IMR-90 (cell line): ENCODE data around the gene NDUFV3. TPM values are rescaled to one million over a fixed set of nuclear protein-coding genes. Genes with fewer than 3 reads are reported as not detected.

Experiments used
- ATAC-seq: fragments of 200-7000 bp; cut with Tn5 transposase; 2 replicates; pipeline ENCODE4 v1.9.1; 2020; ENCODE audit warnings: low read depth, mild to moderate bottlenecking, moderate library complexity
- BruUV-seq: library from RNA; stranded (reverse); fragments of 400-500 nt; replicated peaks from 2 replicates; lab custom pipeline; 2021; lab: Mats Ljungman, UMichigan
- CTCF ChIA-PET: fragments of 300-600 bp; formaldehyde crosslinking; extraction: SDS; loops from one replicate; lab custom pipeline; 2021; ENCODE audit warnings: antibody characterized with exemption; lab: Yijun Ruan, JAX
- POLR2A ChIA-PET: fragments of 300-600 bp; sonication (Branson Sonifier 250); formaldehyde crosslinking; loops from one replicate; lab custom pipeline; 2022; ENCODE audit warnings: antibody characterized with exemption; ENCODE audit not compliant: unreplicated experiment; lab: Charles Lee
- DNase-seq: peaks from one replicate; pipeline ENCODE4 v3.0.0; 2013
- H2AFZ ChIP-seq: replicated peaks from 2 replicates; pipeline ENCODE3; 2013; ENCODE audit warnings: low read length, mild to moderate bottlenecking; ENCODE audit not compliant: poor library complexity
- H2AK5ac ChIP-seq: 2 replicates; pipeline ENCODE4 v1.6.1; 2013; ENCODE audit warnings: low read depth, low read length, inconsistent platforms
- H2AK9ac ChIP-seq: replicated peaks from 2 replicates; pipeline ENCODE3; 2013; ENCODE audit warnings: mild to moderate bottlenecking, low read depth, low read length, moderate library complexity; ENCODE audit not compliant: poor library complexity
- H2BK120ac ChIP-seq: 2 replicates; pipeline ENCODE4 v1.6.1; 2013; ENCODE audit warnings: low read depth, low read length, inconsistent platforms
- H2BK15ac ChIP-seq: 3 replicates; pipeline ENCODE4 v1.6.1; 2013; ENCODE audit warnings: low read depth, low read length, inconsistent platforms
- H2BK20ac ChIP-seq: 2 replicates; pipeline ENCODE4 v1.6.1; 2013; ENCODE audit warnings: low read depth, mild to moderate bottlenecking, inconsistent platforms, low read length, moderate library complexity
- H2BK5ac ChIP-seq: 2 replicates; pipeline ENCODE4 v1.6.1; 2013; ENCODE audit warnings: mild to moderate bottlenecking, low read depth, low read length, inconsistent platforms; ENCODE audit not compliant: poor library complexity, severe bottlenecking
- H3K14ac ChIP-seq: replicated peaks from 2 replicates; pipeline ENCODE4 v1.6.1; 2013; ENCODE audit warnings: low read depth, low read length, inconsistent platforms
- H3K18ac ChIP-seq: 2 replicates; pipeline ENCODE4 v1.6.1; 2013; ENCODE audit warnings: low read depth, low read length, control low read depth
- H3K23ac ChIP-seq: 2 replicates; pipeline ENCODE4 v1.6.1; 2013; ENCODE audit warnings: low read depth, low read length, inconsistent platforms
- H3K27ac ChIP-seq: 2 replicates; pipeline ENCODE4 v1.5.1; 2013; ENCODE audit warnings: mild to moderate bottlenecking, control low read depth, low read length; ENCODE audit not compliant: insufficient read depth
- H3K27me3 ChIP-seq: 2 replicates; pipeline ENCODE4 v1.6.1; 2013; ENCODE audit warnings: low read length; ENCODE audit not compliant: control insufficient read depth, insufficient read depth
- H3K36me3 ChIP-seq: 2 replicates; pipeline ENCODE4 v1.6.1; 2013; ENCODE audit warnings: low read length, mixed read lengths; ENCODE audit not compliant: control insufficient read depth, insufficient read depth
- H3K4ac ChIP-seq: 2 replicates; pipeline ENCODE4 v1.6.1; 2013; ENCODE audit warnings: low read depth, low read length, inconsistent platforms
- H3K4me1 ChIP-seq: 2 replicates; pipeline ENCODE4 v1.6.1; 2013; ENCODE audit warnings: low read length, mixed read lengths; ENCODE audit not compliant: control insufficient read depth, insufficient read depth
- H3K4me2 ChIP-seq: 2 replicates; pipeline ENCODE4 v1.6.1; 2013; ENCODE audit warnings: low read depth, mild to moderate bottlenecking, control low read depth, low read length, moderate library complexity
- H3K4me3 ChIP-seq: 2 replicates; pipeline ENCODE4 v1.5.1; 2013; ENCODE audit warnings: low read depth, mild to moderate bottlenecking, control low read depth, low read length, moderate library complexity; ENCODE audit not compliant: insufficient read depth
- H3K56ac ChIP-seq: 2 replicates; pipeline ENCODE4 v1.6.1; 2013; ENCODE audit warnings: low read length, inconsistent platforms; ENCODE audit not compliant: insufficient read depth; ENCODE audit errors: extremely low read depth
- H3K79me1 ChIP-seq, 2 experiments: 2 replicates each; pipeline ENCODE4 v1.6.1; 2013; ENCODE audit warnings: low read length in 2 of 2, inconsistent platforms in 1 of 2, low read depth in 1 of 2
- H3K9ac ChIP-seq: 2 replicates; pipeline ENCODE4 v1.6.1; 2013; ENCODE audit warnings: low read depth, low read length, control low read depth
- H3K9me1 ChIP-seq: 2 replicates; pipeline ENCODE4 v1.6.1; 2013; ENCODE audit warnings: low read length, inconsistent platforms; ENCODE audit not compliant: insufficient read depth
- H3K9me3 ChIP-seq: 2 replicates; pipeline ENCODE4 v1.6.1; 2013; ENCODE audit warnings: low read length; ENCODE audit not compliant: control insufficient read depth, insufficient read depth
- H4K20me1 ChIP-seq: 2 replicates; pipeline ENCODE4 v1.6.1; 2013; ENCODE audit warnings: low read length, inconsistent platforms; ENCODE audit not compliant: insufficient read depth
- H4K5ac ChIP-seq: 2 replicates; pipeline ENCODE4 v1.6.1; 2013; ENCODE audit warnings: mild to moderate bottlenecking, low read depth, low read length, control low read depth
- H4K8ac ChIP-seq, 2 experiments: 2 replicates each; pipeline ENCODE4 v1.6.1; 2013; ENCODE audit warnings: low read depth in 2 of 2, low read length in 2 of 2, control low read depth in 1 of 2, inconsistent platforms in 1 of 2
- H4K91ac ChIP-seq: 2 replicates; pipeline ENCODE4 v1.6.1; 2013; ENCODE audit warnings: low read depth, low read length, inconsistent platforms; ENCODE audit not compliant: insufficient read depth
- BHLHE40 ChIP-seq: fragments of 150-350 bp; IDR thresholded peaks from 2 replicates; pipeline ENCODE4 v1.6.1; 2016; ENCODE audit warnings: mild to moderate bottlenecking, low read depth, low read length
- CTCF ChIP-seq: conservative IDR thresholded peaks from 2 replicates; pipeline ENCODE4 v1.5.1; 2012; ENCODE audit warnings: mild to moderate bottlenecking, low read depth, low read length, improper control_type of control experiment
- MAFK ChIP-seq: IDR thresholded peaks from 2 replicates; pipeline ENCODE4 v1.6.1; 2012; ENCODE audit warnings: low read depth, low read length, improper control_type of control experiment
- MAZ ChIP-seq: IDR thresholded peaks from 2 replicates; pipeline ENCODE4 v1.6.1; 2012; ENCODE audit warnings: low read depth, mild to moderate bottlenecking, low read length, improper control_type of control experiment, moderate library complexity, borderline replicate concordance
- MXI1 ChIP-seq: IDR thresholded peaks from 2 replicates; pipeline ENCODE4 v1.6.1; 2012; ENCODE audit warnings: low read depth, mild to moderate bottlenecking, low read length, moderate library complexity, borderline replicate concordance
- NFE2L2 ChIP-seq: fragments of 150-350 bp; IDR thresholded peaks from 2 replicates; pipeline ENCODE4 v1.6.1; 2016; ENCODE audit warnings: low read depth, mild to moderate bottlenecking, low read length
- POLR2A ChIP-seq: IDR thresholded peaks from 2 replicates; pipeline ENCODE4 v1.6.1; 2012; ENCODE audit warnings: mild to moderate bottlenecking, low read depth, low read length
- RAD21 ChIP-seq: IDR thresholded peaks from 2 replicates; pipeline ENCODE4 v1.6.1; 2012; ENCODE audit warnings: low read length, improper control_type of control experiment
- RFX5 ChIP-seq: IDR thresholded peaks from 2 replicates; pipeline ENCODE4 v1.8.0; 2012; ENCODE audit warnings: low read depth, mild to moderate bottlenecking, low read length, moderate library complexity
- SMC3 ChIP-seq: fragments of 150-350 bp; IDR thresholded peaks from 2 replicates; pipeline ENCODE4 v1.6.1; 2016; ENCODE audit warnings: low read depth, mild to moderate bottlenecking, antibody characterized with exemption, low read length, moderate library complexity
- USF2 ChIP-seq: fragments of 150-350 bp; IDR thresholded peaks from 2 replicates; pipeline ENCODE4 v1.6.1; 2017; ENCODE audit warnings: mild to moderate bottlenecking, antibody characterized with exemption, low read length, low read depth
- WGBS, 2 experiments: methylation state at CpG; one replicate each; pipeline versions ENCODE4 v1.1.5 to v1.1.7; 2013; ENCODE audit warnings: missing lambda C conversion rate in 2 of 2; ENCODE audit not compliant: insufficient read length in 1 of 2; ENCODE audit errors: extremely low coverage in 2 of 2; 5-methylcytosine and 5-hydroxymethylcytosine counted together
- dilution Hi-C: fragments of 300-500 bp; cut with HindIII; formaldehyde crosslinking; loops from one replicate; pipeline ENCODE4 v1.14.3; 2018; ENCODE audit warnings: low sequenced_read_pairs; ENCODE audit not compliant: unreplicated experiment
- in situ Hi-C: fragments of 300-500 bp; cut with MboI; formaldehyde crosslinking; loops from 3 replicates; pipeline ENCODE4 v1.14.3; 2019; ENCODE audit warnings: low sequenced_read_pairs, inconsistent platforms, mixed read lengths
- intact Hi-C: fragments of 100-400 bp; cut with micrococcal nuclease; formaldehyde crosslinking; loops from 2 replicates; pipeline ENCODE4 v1.10.0; 2022
- polyA plus RNA-seq, 3 experiments: library from polyadenylated mRNA; depleted of rRNA; stranded (reverse); fragments of >200 nt; gene quantifications; 2 replicates each; pipeline ENCODE4 v1.2.3, GENCODE V29; 2012; ENCODE audit warnings: low replicate concordance in 1 of 3
- total RNA-seq: library from RNA; depleted of rRNA; stranded (reverse); fragments of >200 nt; gene quantifications from 2 replicates; pipeline ENCODE4 v1.2.3, GENCODE V29; 2012

The NDUFV3 gene
- total and polyA plus RNA-seq, 2 of the 4 experiments (the other 2 are of a cell fraction) = 38.5 to 55.6 TPM

- no peak for TF ChIP-seq CTCF
Observed at GRCh38 chr21:42878993-42879787, 13.9 kb upstream of the NDUFV3 start, which contains the start of gene WDR4 (continued).

GRCh38 chr21:42880352-42880751 lies 12.8 kb upstream of the NDUFV3 start:
- Histone ChIP-seq H3K18ac (no peak overlapping the region), H2BK5ac (no peak overlapping the region), H3K56ac (peak overlapping the region; percentile 8; the same call in 1 of the 2 replicates), H2BK20ac (no peak overlapping the region), H3K4ac (no peak overlapping the region), H2AFZ (no peak overlapping the region), H4K20me1 (no peaks in the 10 kb centered on the region), H3K4me1 (no peaks in the 10 kb centered on the region), H3K9me3 (no peaks in the 10 kb centered on the region), H3K36me3 (peaks cover 2% of the 10 kb centered on the region), H3K23ac (no peak overlapping the region), H2BK15ac (no peak overlapping the region), H3K79me1 (peaks cover 21 to 26% of the 10 kb centered on the region in 2 experiments), H3K27ac (no peak overlapping the region), H4K5ac (no peak overlapping the region), H4K8ac (peak overlapping the region; percentile 55 to 100; a peak in 2 of 4 replicates), H3K27me3 (no peaks in the 10 kb centered on the region), H3K14ac (no peak overlapping the region), H4K91ac (no peak overlapping the region), H2BK120ac (no peak overlapping the region), H3K9ac (peak overlapping the region; percentile 85; the same call in 1 of the 2 replicates), H2AK9ac (peak overlapping the region; percentile 33), H2AK5ac (0 out of 2 replicates have a peak overlapping the region, but pooled peaks have one; percentile 26), H3K9me1 (no peaks in the 10 kb centered on the region), H3K4me3 (peak overlapping the region; percentile 67; the same call in 1 of the 2 replicates), H3K4me2 (peak overlapping the region; percentile 59)
- ChIA-PET CTCF (no interaction called here), POLR2A (no interaction called here)
- no CpG with 5 or more reads among the region's 6 CpGs for WGBS, 2 experiments
- no TSS peak for BruUV-seq
- intact Hi-C loops = no loop called here
- in situ Hi-C loops = no loop called here
- DNase-seq (no peak), ATAC-seq (no peak)
- dilution Hi-C loops = no loop called here
- TF ChIP-seq MAFK (no peak), CTCF (no peak), BHLHE40 (no peak), NFE2L2 (no peak), RFX5 (no peak), POLR2A (no peak), MXI1 (no peak), SMC3 (no peak), USF2 (no peak), RAD21 (no peak), MAZ (no peak)
